GM12873 (cell line): Measurements from ENCODE around the gene RPS6KA5.

Experiments used
- CTCF ChIP-seq: IDR thresholded peaks from 2 replicates; pipeline ENCODE4 v1.5.1; 2012; ENCODE audit warnings: low read depth, mild to moderate bottlenecking, moderate library complexity, low read length, control low read depth; ENCODE audit not compliant: insufficient read depth; ENCODE audit errors: missing control alignments

Gene RPS6KA5

GRCh38 chr14:90991690-90992443 is 68.6 kb downstream of the RPS6KA5 start:
- TF ChIP-seq CTCF, result no peak

GRCh38 chr14:90990141-90990540 is 70.3 kb downstream of the RPS6KA5 start:
- no peak for TF ChIP-seq CTCF

- no peak for TF ChIP-seq CTCF
Observed at GRCh38 chr14:90987140-90987539, 73.3 kb downstream of the RPS6KA5 start.

GRCh38 chr14:90986510-90986909 is 73.9 kb downstream of the RPS6KA5 start:
- no peak for TF ChIP-seq CTCF

GRCh38 chr14:90985601-90986242 is 74.7 kb downstream of the RPS6KA5 start:
- TF ChIP-seq CTCF, result peak; percentile 12

GRCh38 chr14:90983560-90983959 is 76.9 kb downstream of the RPS6KA5 start:
- no peak for TF ChIP-seq CTCF

- no peak for TF ChIP-seq CTCF
Observed at GRCh38 chr14:90981636-90982035, 78.8 kb downstream of the RPS6KA5 start.
